ENCODE data around the gene FUCA2.
"Not testable (repeated sequence)": the region's sequence is repeated elsewhere in the genome, so short reads cannot be mapped to it uniquely, and the experiment has no call there.

The FUCA2 gene

GRCh38 chr6:143498428-143498827, 13.1 kb downstream of the FUCA2 start:
- no peak for DNase-seq

- no peak for DNase-seq
Measured at GRCh38 chr6:143496974-143497373, 14.5 kb downstream of the FUCA2 start.

GRCh38 chr6:143490775-143491174, 20.7 kb downstream of the FUCA2 start:
- DNase-seq = no peak

GRCh38 chr6:143490244-143490643, 21.3 kb downstream of the FUCA2 start:
- no peak for DNase-seq

GRCh38 chr6:143486752-143487151, 24.8 kb downstream of the FUCA2 start:
- DNase-seq = no peak

- no peak for DNase-seq
Measured at GRCh38 chr6:143485967-143486366, 25.6 kb downstream of the FUCA2 start.

GRCh38 chr6:143482593-143482992, 28.9 kb downstream of the FUCA2 start:
- no peak for DNase-seq

GRCh38 chr6:143478479-143479062, 32.9 kb downstream of the FUCA2 start:
- DNase-seq = no peak

GRCh38 chr6:143476545-143476944, 35.0 kb downstream of the FUCA2 start:
- no peak for DNase-seq

GRCh38 chr6:143471822-143472221, 39.7 kb downstream of the FUCA2 start:
- DNase-seq = no peak

- not testable (repeated sequence) for DNase-seq
Measured at GRCh38 chr6:143468823-143469222, 42.7 kb downstream of the FUCA2 start.

GRCh38 chr6:143468026-143468425, 43.5 kb downstream of the FUCA2 start:
- DNase-seq = no peak

GRCh38 chr6:143465546-143465945, 46.0 kb downstream of the FUCA2 start:
- no peak for DNase-seq

- peak; percentile 46 for DNase-seq
Measured at GRCh38 chr6:143457563-143458359, 53.8 kb downstream of the FUCA2 start.

- no peak for DNase-seq
Measured at GRCh38 chr6:143451531-143451930, 60.0 kb downstream of the FUCA2 start.

GRCh38 chr6:143450453-143451371, 60.8 kb downstream of the FUCA2 start, which contains the start of the genes ADAT2 and PEX3:
Gene ADAT2, minus strand, starts transcription at chr6:143450695. Its CDS starts 37 bp downstream, at chr6:143450658.
Gene PEX3, plus strand, starts transcription at chr6:143450805. Its CDS starts 238 bp downstream, at chr6:143451043.
- peak; percentile 94 for DNase-seq

- DNase-seq = peak; percentile 34
Measured at GRCh38 chr6:143449714-143450452, 61.6 kb downstream of the FUCA2 start.

GRCh38 chr6:143449082-143449713, 62.3 kb downstream of the FUCA2 start:
- no peak for DNase-seq

- not testable (repeated sequence) for DNase-seq
Measured at GRCh38 chr6:143447865-143448264, 63.7 kb downstream of the FUCA2 start.

Data from fibroblast of skin of scalp (primary cell).